SK-MEL-5 (cell line): ENCODE results near the gene SP140L. TPM values are rescaled to one million over a fixed set of nuclear protein-coding genes. Genes with fewer than 3 reads are reported as not detected.
A peak's percentile ranks its signal among the peaks of the same experiment; 100 is the strongest.
"Not testable (repeated sequence)": the region's sequence is repeated elsewhere in the genome, so short reads cannot be mapped to it uniquely, and the experiment has no call there.

Source experiments
- DNase-seq: peaks from one replicate; pipeline ENCODE4 v3.0.0-alpha.2; 2016; ENCODE audit warnings: low read depth, low spot score
- in situ Hi-C: cut with HindIII; loops from 2 replicates; pipeline ENCODE4 v1.10.0; 2016; ENCODE audit warnings: low sequenced_read_pairs, high pct_unique_total_duplicates, low pct_unique_long_range_greater_than_20kb
- total RNA-seq: library from RNA; depleted of rRNA; stranded (reverse); fragments of >200 nt; shearing (Covaris generic); gene quantifications from 2 replicates; pipeline ENCODE4 v1.2.3, GENCODE V29; 2014

The SP140L gene
- total RNA-seq, 1 experiment from 2014 or later, result 0.87 TPM

DNA sequence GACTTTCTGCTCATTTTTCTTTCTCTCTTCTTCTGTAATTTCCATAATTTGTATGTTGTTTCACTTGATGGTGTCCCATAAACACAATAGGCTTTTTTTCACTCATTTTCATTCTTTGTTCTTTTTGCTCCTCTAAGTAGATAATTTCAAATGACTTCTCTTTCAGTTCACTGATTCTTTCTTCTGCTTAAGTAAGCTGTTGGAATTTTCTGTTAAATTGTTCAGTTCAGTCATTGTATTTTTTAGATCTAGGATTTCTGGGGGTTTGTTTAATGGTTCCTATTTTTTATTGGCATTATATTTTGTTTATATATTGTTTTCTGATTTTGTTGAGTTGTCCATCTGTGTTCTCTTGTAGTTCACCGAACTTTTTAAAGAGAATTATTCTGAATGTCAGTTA lies 19.5 kb downstream of the SP140L start:
- in situ Hi-C loops, result no loop called here
- DNase-seq, result no peak

- in situ Hi-C loops, result no loop called here
- no peak for DNase-seq
Observed at GRCh38 chr2:230346921-230347533, 20.0 kb downstream of the SP140L start.

DNA sequence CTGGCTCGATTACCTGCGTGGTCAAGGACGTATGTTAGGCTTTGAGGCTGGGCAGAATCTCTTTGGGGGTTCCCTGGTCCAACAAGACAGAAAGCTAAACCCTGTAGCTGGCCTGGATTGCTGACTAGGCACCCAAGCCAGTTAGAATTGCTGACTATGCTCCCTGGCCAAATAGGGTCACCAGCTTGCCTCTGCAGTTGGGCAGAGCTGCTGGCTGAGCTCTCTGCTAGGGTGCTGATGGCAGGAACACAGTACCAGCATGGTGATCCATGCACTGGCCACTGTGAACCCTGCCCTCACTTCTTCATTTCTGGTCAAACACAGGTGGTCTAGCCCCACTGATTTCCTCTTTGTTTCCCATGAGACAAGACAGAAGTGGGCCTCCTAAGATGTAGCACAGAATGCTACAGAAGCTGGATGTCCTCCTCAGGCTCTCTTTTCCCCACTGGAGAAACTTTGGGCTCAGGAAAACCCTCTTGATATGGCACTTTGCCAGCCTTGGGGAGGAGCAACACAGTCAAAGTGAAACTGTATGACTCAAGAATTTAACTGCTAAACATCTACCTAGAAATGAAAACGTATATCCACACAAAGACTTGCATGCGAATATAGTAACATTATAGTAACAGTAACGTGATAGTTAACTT lies 20.8 kb downstream of the SP140L start:
- no peak for DNase-seq
- in situ Hi-C loops, result no loop called here

DNA sequence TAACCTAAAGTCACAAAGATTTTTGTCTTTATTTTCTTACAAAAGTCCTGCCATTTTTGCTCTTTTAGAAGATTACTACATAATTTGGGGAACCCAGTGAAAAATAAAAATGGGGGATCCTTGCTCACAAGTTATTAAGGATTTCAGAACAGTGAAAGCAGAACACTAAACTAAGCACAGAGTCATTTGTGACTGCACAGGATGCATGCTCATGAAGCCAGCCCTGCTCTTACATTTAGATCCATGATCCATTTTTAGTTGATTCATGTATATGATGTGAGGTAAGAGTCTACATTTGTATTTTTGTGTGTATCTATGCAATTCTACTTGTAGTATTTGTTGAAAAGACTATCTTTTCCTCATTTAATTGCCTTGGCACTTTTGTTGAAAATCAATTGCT lies 21.8 kb downstream of the SP140L start:
- in situ Hi-C loops, result no loop called here
- DNase-seq, result no peak

DNA sequence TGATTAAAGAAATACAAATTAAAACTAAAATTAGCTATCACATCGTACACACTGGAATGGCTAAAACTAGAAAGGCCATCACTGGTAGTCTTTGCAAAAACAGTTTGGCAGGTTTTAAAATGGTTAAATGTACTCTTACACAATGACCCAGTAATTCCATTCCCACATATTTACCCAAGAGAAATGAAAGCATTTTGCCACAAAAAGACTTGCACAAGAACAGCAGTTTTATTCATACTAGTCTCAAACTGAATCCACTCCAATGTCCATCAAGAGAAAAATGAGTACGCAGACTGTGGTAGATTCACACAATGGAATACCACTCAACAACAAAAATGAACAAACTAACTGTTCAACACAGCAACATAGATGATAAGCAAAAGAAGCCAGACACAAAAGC lies 29.1 kb downstream of the SP140L start:
- in situ Hi-C loops, result no loop called here
- peak; percentile 5 for DNase-seq

DNA sequence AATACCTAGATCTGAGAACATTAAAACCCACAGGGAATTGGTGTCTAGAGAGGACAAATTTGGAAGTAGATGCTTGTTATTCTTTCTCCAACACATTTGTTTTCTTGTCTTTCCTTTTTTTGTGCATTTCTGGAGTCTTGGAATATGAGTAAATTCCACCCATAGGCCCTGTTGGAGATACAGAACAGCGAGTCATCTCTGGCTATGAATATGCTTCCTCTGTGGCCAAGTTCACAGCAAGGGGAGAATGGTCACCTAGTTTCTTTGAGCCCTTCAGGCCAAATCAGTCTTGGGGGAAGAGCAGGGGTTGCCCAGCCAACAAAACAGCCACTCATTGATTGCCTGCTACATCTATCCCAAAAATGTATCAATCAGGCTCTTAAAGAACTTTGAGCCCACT lies 31.3 kb downstream of the SP140L start:
- no peak for DNase-seq
- in situ Hi-C loops, result no loop called here

- in situ Hi-C loops, result no loop called here
- DNase-seq, result no peak
Observed at GRCh38 chr2:230360028-230360427, 33.0 kb downstream of the SP140L start.

GRCh38 chr2:230362030-230362691 lies 35.2 kb downstream of the SP140L start:
- in situ Hi-C loops, result no loop called here
- DNase-seq, result no peak

- DNase-seq, result no peak
- in situ Hi-C loops, result no loop called here
Observed at GRCh38 chr2:230382108-230382507, 55.1 kb downstream of the SP140L start.

- in situ Hi-C loops, result no loop called here
- DNase-seq, result no peak
Observed at GRCh38 chr2:230383453-230383852, 56.5 kb downstream of the SP140L start.

DNA sequence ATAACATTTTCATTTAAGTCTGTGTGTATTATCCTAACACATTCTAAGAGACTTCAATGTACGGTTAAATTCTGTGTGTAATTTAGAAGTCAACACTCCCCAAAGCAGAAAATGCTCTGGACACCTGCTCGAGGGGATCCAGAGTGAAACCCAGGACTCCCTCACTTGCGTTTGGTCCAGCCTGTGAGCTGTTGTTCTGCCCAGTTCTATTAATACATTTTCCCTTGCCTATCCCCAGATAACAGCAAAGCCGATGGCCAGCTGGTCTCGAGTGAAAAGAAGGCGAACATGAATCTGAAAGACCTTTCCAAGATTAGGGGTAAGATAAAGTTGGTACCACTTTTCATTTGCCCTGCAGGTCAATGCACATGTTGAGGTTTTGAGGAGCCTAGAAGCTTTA lies 58.0 kb downstream of the SP140L start:
- in situ Hi-C loops, result no loop called here

DNA sequence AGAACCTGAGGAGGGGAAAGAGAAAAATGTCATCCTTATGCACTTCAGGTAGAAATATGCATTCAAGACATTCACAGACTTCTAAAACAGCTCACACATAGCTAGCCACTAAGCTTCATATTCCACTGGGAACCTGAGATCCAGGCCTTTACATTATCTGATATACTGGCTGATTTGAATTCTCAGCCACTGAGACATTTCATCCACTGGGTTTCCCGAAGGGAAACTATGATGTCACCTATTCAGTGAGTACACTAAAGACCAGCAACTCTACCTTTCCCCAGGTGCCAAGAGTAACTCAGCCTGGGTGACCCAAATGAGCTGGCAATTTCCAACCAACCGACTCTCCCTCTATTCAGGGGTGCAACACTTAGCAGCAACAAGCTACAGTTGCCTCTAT lies 67.3 kb downstream of the SP140L start:
- in situ Hi-C loops, result no loop called here
- no peak for DNase-seq

More for the DNA sequence above, 58.0 kb downstream of the SP140L start:
- DNase-seq, result no peak

DNA sequence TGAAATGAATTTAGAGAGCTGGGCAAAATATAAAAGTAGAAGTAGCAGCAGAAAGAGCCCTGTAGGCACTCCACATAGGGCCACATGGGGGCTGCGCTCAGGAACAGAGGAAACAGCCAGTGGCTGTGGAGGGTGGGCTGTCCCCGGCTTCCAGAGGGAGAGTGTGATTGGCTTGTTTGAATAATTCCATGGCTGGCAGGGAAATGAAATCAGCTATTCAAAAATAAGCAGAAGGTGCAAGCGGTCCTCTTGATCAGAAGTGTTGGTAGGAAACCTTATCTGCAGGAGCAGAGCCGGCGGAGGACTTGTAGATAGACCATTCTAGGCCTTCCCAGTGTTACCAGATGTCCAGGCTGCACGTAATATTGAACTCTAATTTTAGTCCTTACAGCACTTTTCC lies 71.7 kb downstream of the SP140L start:
- in situ Hi-C loops, DNase-seq: not testable (repeated sequence)

DNA sequence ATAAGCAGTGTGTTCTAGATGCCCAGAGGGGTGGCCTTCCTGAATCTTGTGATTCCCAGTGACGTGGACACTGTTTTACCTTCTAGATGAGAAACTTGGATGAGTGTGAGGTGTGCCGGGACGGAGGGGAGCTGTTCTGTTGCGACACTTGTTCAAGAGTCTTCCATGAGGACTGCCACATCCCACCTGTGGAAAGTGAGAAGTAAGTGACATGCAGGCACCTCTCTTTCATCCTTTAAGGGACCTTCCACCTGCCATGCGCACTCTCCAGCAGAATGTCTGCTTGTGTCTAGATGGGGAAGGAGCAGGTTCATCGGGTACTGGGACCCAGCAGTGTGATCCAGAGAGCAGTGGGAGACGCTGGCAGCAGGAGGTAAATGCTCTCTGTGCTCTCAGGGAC lies 73.0 kb downstream of the SP140L start:
- no peak for DNase-seq
- in situ Hi-C loops, result no loop called here

DNA sequence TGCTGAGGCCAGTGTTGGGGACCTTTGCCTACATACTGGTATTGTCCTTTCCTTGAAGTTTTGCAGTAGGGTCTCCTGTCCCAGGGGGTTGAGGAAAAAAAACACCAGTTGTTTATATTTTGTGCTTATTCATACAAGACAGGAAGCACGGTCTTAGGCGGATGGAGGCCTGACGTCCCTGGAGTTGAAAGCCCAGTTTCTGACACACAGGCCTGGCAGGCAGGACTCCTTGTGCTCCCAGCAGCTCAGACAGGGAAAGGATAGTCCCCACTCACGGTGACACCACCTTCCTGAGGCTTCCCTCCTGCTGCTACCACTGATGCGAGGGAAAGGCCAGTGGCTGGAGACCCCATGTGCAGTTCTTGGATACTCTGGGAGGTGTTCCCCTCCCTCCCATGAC lies 73.5 kb downstream of the SP140L start:
- in situ Hi-C loops, result no loop called here

DNA sequence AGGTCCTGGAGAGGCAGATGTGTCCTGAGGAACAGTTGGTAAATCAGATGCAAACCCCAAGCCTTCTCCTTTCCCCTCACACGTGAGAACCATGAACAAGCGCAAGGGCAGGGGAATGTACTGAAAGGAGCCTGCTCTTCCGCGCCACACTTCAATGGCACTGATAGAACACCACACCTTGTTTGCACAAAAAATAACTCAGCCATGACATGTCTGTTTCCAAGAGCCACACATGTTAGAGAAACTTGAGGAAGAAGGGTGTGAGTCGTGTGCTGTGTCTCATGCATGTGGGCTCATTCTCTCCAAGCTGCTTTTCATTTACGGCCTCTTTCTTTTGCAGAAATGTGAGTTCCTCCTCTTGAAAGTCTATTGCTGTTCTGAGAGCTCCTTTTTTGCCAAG lies 74.0 kb downstream of the SP140L start:
- DNase-seq, in situ Hi-C loops: not testable (repeated sequence)

More for the DNA sequence above, 73.5 kb downstream of the SP140L start:
- no peak for DNase-seq

- in situ Hi-C loops, result no loop called here
- DNase-seq, result no peak
Observed at GRCh38 chr2:230403746-230404145, 76.8 kb downstream of the SP140L start.

DNA sequence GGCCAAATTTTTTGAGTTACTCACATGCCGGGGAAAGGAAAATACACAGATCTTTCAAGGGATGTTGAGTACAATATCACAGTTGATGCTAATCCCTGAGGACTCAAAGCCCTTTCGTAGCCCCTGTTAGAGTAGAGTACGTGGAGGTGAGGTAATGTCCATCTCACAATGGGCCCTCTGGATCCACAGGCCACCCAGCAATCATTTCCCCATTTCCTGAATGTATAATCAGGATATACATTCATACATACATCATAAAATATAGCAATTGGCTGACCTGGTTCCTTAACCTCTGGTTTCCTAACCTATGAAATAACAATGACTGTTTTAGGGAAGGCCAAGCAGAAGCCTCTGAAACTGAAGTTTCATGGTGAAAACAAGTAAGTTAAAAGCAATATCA lies 78.8 kb downstream of the SP140L start:
- in situ Hi-C loops, result no loop called here

GRCh38 chr2:230408244-230408842 lies 81.3 kb downstream of the SP140L start:
- in situ Hi-C loops, result no loop called here
- no peak for DNase-seq

More for the DNA sequence above, 78.8 kb downstream of the SP140L start:
- DNase-seq, result no peak
